Stimulated activated naive CD8-positive, alpha-beta T cell treated with anti-CD3 and anti-CD28 coated beads, Interleukin-15, Interleukin-2, amounts not matched to agents 100 ng/mL and 50 ng/mL, for 24 hours (primary cell): ENCODE measurements around the gene CLDN14.

Source experiments
- H3K27ac Mint-ChIP-seq: one replicate; pipeline ENCODE4 v1.8.0; 2021; ENCODE audit warnings: mild to moderate bottlenecking, mixed read lengths
- H3K27me3 Mint-ChIP-seq: one replicate; pipeline ENCODE4 v1.8.0; 2021; ENCODE audit warnings: mixed read lengths
- H3K36me3 Mint-ChIP-seq: one replicate; pipeline ENCODE4 v1.8.0; 2021; ENCODE audit warnings: low read depth, mixed read lengths
- H3K4me1 Mint-ChIP-seq: one replicate; pipeline ENCODE4 v1.8.0; 2021; ENCODE audit warnings: low read depth, mixed read lengths
- H3K4me3 Mint-ChIP-seq: one replicate; pipeline ENCODE4 v1.8.0; 2021; ENCODE audit warnings: mild to moderate bottlenecking, mixed read lengths
- H3K9me3 Mint-ChIP-seq: one replicate; pipeline ENCODE4 v1.8.0; 2021; ENCODE audit warnings: mixed read lengths

Gene CLDN14

GRCh38 chr21:36479415-36480402 is at the start of gene CLDN14:
Gene CLDN14 (minus strand): TSS chr21:36480122. CDS start chr21:36461695, 18,427 bp downstream.
- H3K9me3 Mint-ChIP-seq: no peaks in the 10 kb centered on the region
- H3K4me1 Mint-ChIP-seq: no peaks in the 10 kb centered on the region
- H3K4me3 Mint-ChIP-seq: no peak within 1 kb of the TSS
- peaks cover 4% of the 10 kb centered on the region for H3K27me3 Mint-ChIP-seq
- H3K36me3 Mint-ChIP-seq: no peaks in the 10 kb centered on the region
- no peak within 1 kb of the TSS for H3K27ac Mint-ChIP-seq

GRCh38 chr21:36528716-36529115 is 48.8 kb upstream of the CLDN14 start:
- Mint-ChIP-seq H3K36me3 (no peaks in the 10 kb centered on the region), H3K27me3 (peaks cover 14% of the 10 kb centered on the region), H3K4me3 (no peak overlapping the region)

GRCh38 chr21:36527317-36527716 is 47.4 kb upstream of the CLDN14 start:
- Mint-ChIP-seq H3K36me3 (no peaks in the 10 kb centered on the region), H3K4me1 (no peaks in the 10 kb centered on the region), H3K9me3 (no peaks in the 10 kb centered on the region), H3K27ac (no peak overlapping the region), H3K27me3 (peaks cover 10% of the 10 kb centered on the region), H3K4me3 (no peak overlapping the region)

More at GRCh38 chr21:36528716-36529115, 48.8 kb upstream of the CLDN14 start:
- H3K4me1 Mint-ChIP-seq: no peaks in the 10 kb centered on the region
- H3K9me3 Mint-ChIP-seq: no peaks in the 10 kb centered on the region
- no peak overlapping the region for H3K27ac Mint-ChIP-seq

- H3K4me3 Mint-ChIP-seq: no peak overlapping the region
- no peaks in the 10 kb centered on the region for H3K4me1 Mint-ChIP-seq
- H3K27ac Mint-ChIP-seq: no peak overlapping the region
- no peaks in the 10 kb centered on the region for H3K9me3 Mint-ChIP-seq
- no peaks in the 10 kb centered on the region for H3K36me3 Mint-ChIP-seq
- H3K27me3 Mint-ChIP-seq: peaks cover 10% of the 10 kb centered on the region
Observed at GRCh38 chr21:36526104-36526503, 46.2 kb upstream of the CLDN14 start.

GRCh38 chr21:36524477-36524876 is 44.6 kb upstream of the CLDN14 start:
- H3K9me3 Mint-ChIP-seq: peaks cover 9% of the 10 kb centered on the region
- no peaks in the 10 kb centered on the region for H3K4me1 Mint-ChIP-seq
- peaks cover 10% of the 10 kb centered on the region for H3K27me3 Mint-ChIP-seq
- H3K27ac Mint-ChIP-seq: no peak overlapping the region
- no peaks in the 10 kb centered on the region for H3K36me3 Mint-ChIP-seq
- no peak overlapping the region for H3K4me3 Mint-ChIP-seq

- H3K36me3 Mint-ChIP-seq: no peaks in the 10 kb centered on the region
- H3K4me3 Mint-ChIP-seq: no peak overlapping the region
- peaks cover 7% of the 10 kb centered on the region for H3K4me1 Mint-ChIP-seq
- H3K27me3 Mint-ChIP-seq: peaks cover under 1% of the 10 kb centered on the region
- H3K27ac Mint-ChIP-seq: no peak overlapping the region
- peaks cover 9% of the 10 kb centered on the region for H3K9me3 Mint-ChIP-seq
Observed at GRCh38 chr21:36522219-36522808, 42.4 kb upstream of the CLDN14 start.

GRCh38 chr21:36518883-36519492 is 39.1 kb upstream of the CLDN14 start:
- no peak overlapping the region for H3K27ac Mint-ChIP-seq
- H3K9me3 Mint-ChIP-seq: peaks cover 9% of the 10 kb centered on the region
- H3K27me3 Mint-ChIP-seq: no peaks in the 10 kb centered on the region
- H3K4me3 Mint-ChIP-seq: no peak overlapping the region
- peaks cover 7% of the 10 kb centered on the region for H3K4me1 Mint-ChIP-seq
- H3K36me3 Mint-ChIP-seq: no peaks in the 10 kb centered on the region

- Mint-ChIP-seq H3K4me3 (no peak overlapping the region), H3K27ac (no peak overlapping the region), H3K27me3 (no peaks in the 10 kb centered on the region), H3K4me1 (peaks cover 7% of the 10 kb centered on the region), H3K9me3 (peaks cover 9% of the 10 kb centered on the region), H3K36me3 (no peaks in the 10 kb centered on the region)
Observed at GRCh38 chr21:36517366-36518075, 37.6 kb upstream of the CLDN14 start.

- no peaks in the 10 kb centered on the region for H3K27me3 Mint-ChIP-seq
- no peak overlapping the region for H3K4me3 Mint-ChIP-seq
- no peak overlapping the region for H3K27ac Mint-ChIP-seq
- peaks cover 10% of the 10 kb centered on the region for H3K4me1 Mint-ChIP-seq
- H3K36me3 Mint-ChIP-seq: no peaks in the 10 kb centered on the region
- H3K9me3 Mint-ChIP-seq: peaks cover 9% of the 10 kb centered on the region
Observed at GRCh38 chr21:36516281-36516680, 36.4 kb upstream of the CLDN14 start.

GRCh38 chr21:36513430-36513829 is 33.5 kb upstream of the CLDN14 start:
- H3K4me3 Mint-ChIP-seq: no peak overlapping the region
- H3K27me3 Mint-ChIP-seq: no peaks in the 10 kb centered on the region

GRCh38 chr21:36512971-36513370 is 33.0 kb upstream of the CLDN14 start:
- Mint-ChIP-seq H3K36me3 (no peaks in the 10 kb centered on the region), H3K27me3 (no peaks in the 10 kb centered on the region), H3K4me1 (peaks cover 4% of the 10 kb centered on the region), H3K4me3 (no peak overlapping the region), H3K9me3 (no peaks in the 10 kb centered on the region), H3K27ac (no peak overlapping the region)

More at GRCh38 chr21:36513430-36513829, 33.5 kb upstream of the CLDN14 start:
- no peaks in the 10 kb centered on the region for H3K9me3 Mint-ChIP-seq
- no peak overlapping the region for H3K27ac Mint-ChIP-seq
- H3K36me3 Mint-ChIP-seq: no peaks in the 10 kb centered on the region
- peaks cover 5% of the 10 kb centered on the region for H3K4me1 Mint-ChIP-seq

GRCh38 chr21:36511484-36512220 is 31.7 kb upstream of the CLDN14 start:
- no peaks in the 10 kb centered on the region for H3K9me3 Mint-ChIP-seq
- H3K27me3 Mint-ChIP-seq: no peaks in the 10 kb centered on the region
- no peak overlapping the region for H3K4me3 Mint-ChIP-seq
- H3K4me1 Mint-ChIP-seq: peaks cover 4% of the 10 kb centered on the region
- H3K27ac Mint-ChIP-seq: no peak overlapping the region
- no peaks in the 10 kb centered on the region for H3K36me3 Mint-ChIP-seq

GRCh38 chr21:36510911-36511310 is 31.0 kb upstream of the CLDN14 start:
- Mint-ChIP-seq H3K9me3 (no peaks in the 10 kb centered on the region), H3K27me3 (no peaks in the 10 kb centered on the region), H3K4me1 (peaks cover 4% of the 10 kb centered on the region), H3K4me3 (no peak overlapping the region), H3K36me3 (no peaks in the 10 kb centered on the region), H3K27ac (no peak overlapping the region)
